ENCODE data around the gene SPHK2. TPM values are rescaled to one million over a fixed set of nuclear protein-coding genes. Genes with fewer than 3 reads are reported as not detected.

The SPHK2 gene
- total and polyA plus RNA-seq, 2 of the 8 experiments (the other 6 are each of a cell fraction or from before 2014, with no cell fraction given), result 43.9 to 60.9 TPM

GRCh38 chr19:48646001-48646721, 26.9 kb downstream of the SPHK2 start, which contains the start of gene CA11:
CA11 (minus strand) TSS chr19:48646187; CDS start chr19:48645632, 555 bp downstream.
- Histone ChIP-seq H3K4me2 (ENCODE audit: insufficient read depth in 1 of 2, low read depth in 2 of 2, low read length in 2 of 2) (peak within 1 kb of the TSS; percentile 89 to 98), H3K4me1 (replicated peaks in 1 of 4; ENCODE audit: control insufficient read depth in 3 of 4, insufficient read depth in 4 of 4, low read length in 3 of 4) (peaks cover 0 to 7% (median 1%) of the 10 kb centered on the region in 4 experiments; a peak in 4 of 7 replicates), H2AK5ac (ENCODE audit: low read depth, low read length) (peak within 1 kb of the TSS; percentile 75; the same call in 1 of the 2 replicates), H4K8ac (ENCODE audit: extremely low read depth, insufficient read depth, low read length) (peak within 1 kb of the TSS; percentile 63), H2BK12ac (ENCODE audit: low read depth, low read length) (peak within 1 kb of the TSS; percentile 84), H2BK120ac (replicated peaks; ENCODE audit: low read depth, low read length) (peak within 1 kb of the TSS; percentile 14), H4K5ac (ENCODE audit: insufficient read length, low read depth, low read length) (peak within 1 kb of the TSS; percentile 76), H4K91ac (replicated peaks; ENCODE audit: insufficient read length, low read length) (peak within 1 kb of the TSS; percentile 94), H2AFZ (ENCODE audit: low read length) (no peak within 1 kb of the TSS), H3K23me2 (ENCODE audit: low read depth, low read length) (peaks cover 11% of the 10 kb centered on the region), H3K27ac (ENCODE audit: low read depth, low read length) (peak within 1 kb of the TSS; percentile 78), H3K4ac (replicated peaks; ENCODE audit: insufficient read length, low read depth, low read length) (peak within 1 kb of the TSS; percentile 62), H3K27me3 (replicated peaks in 1 of 4; ENCODE audit: control insufficient read depth in 3 of 4, extremely low read depth in 1 of 4, insufficient read depth in 3 of 4, low read length in 3 of 4) (no peaks in the 10 kb centered on the region), H3K36me3 (ENCODE audit: control insufficient read depth in 2 of 4, insufficient read depth in 4 of 4, low read length in 3 of 4) (no peaks in the 10 kb centered on the region), H3K9me3 (ENCODE audit: insufficient read depth in 2 of 2, low read depth in 1 of 2, low read length in 1 of 2) (0 out of 4 replicates have a peak, but pooled peaks cover 0 to 3% of the 10 kb centered on the region in 2 experiments), H3K56ac (replicated peaks; ENCODE audit: insufficient read length, low read depth, low read length) (peak within 1 kb of the TSS; percentile 75), H2BK15ac (ENCODE audit: low read length) (peak within 1 kb of the TSS; percentile 99; the same call in 1 of the 2 replicates), H3K79me2 (ENCODE audit: control insufficient read depth in 1 of 2, insufficient read depth in 2 of 2, low read length in 2 of 2) (peaks cover 0 to 11% of the 10 kb centered on the region in 2 experiments; a peak in 2 of 4 replicates), H3K79me1 (ENCODE audit: low read depth, low read length) (no peaks in the 10 kb centered on the region), H3K4me3 (ENCODE audit: extremely low read depth in 1 of 4, insufficient read depth in 2 of 4, low read depth in 3 of 4, low read length in 4 of 4) (peak within 1 kb of the TSS; percentile 68 to 84 (median 82)), H3K18ac (ENCODE audit: extremely low read depth, low read length) (peak within 1 kb of the TSS; percentile 63), H3K9ac (replicated peaks in 1 of 4; ENCODE audit: extremely low read depth in 1 of 4, low read depth in 3 of 4, low read length in 3 of 4) (peak within 1 kb of the TSS; percentile 40 to 73 (median 54)), H4K20me1 (replicated peaks in 1 of 2; ENCODE audit: control insufficient read depth in 1 of 2, insufficient read depth in 2 of 2, low read length in 2 of 2) (no peaks in the 10 kb centered on the region), H2BK20ac (ENCODE audit: low read length) (peak within 1 kb of the TSS; percentile 80), H2BK5ac (ENCODE audit: low read depth, low read length) (peak within 1 kb of the TSS; percentile 99), H3K23ac (ENCODE audit: insufficient read length) (no peak within 1 kb of the TSS), H3K14ac (ENCODE audit: insufficient read length) (peak within 1 kb of the TSS; percentile 44)
- WGBS, 2 experiments (ENCODE audit: extremely low coverage in 1 of 2, insufficient coverage in 1 of 2, insufficient read length in 1 of 2, insufficient replicate concordance in 2 of 2, low coverage in 1 of 2, low lambda C conversion rate in 2 of 2, missing lambda C conversion rate in 1 of 2), result 2% methylated on average over 7 of the region's 33 CpGs; no CpG with 5 or more reads in 1 of the 2 experiments
- DNase-seq (ENCODE audit: low read depth in 1 of 2, low spot score in 2 of 2) (peak; percentile 89 to 95), FAIRE-seq (no peak)
- CTCF ChIA-PET (ENCODE audit: partially characterized antibody), result interaction anchor here (0.6 to 3.4 kb wide), 28 partner anchors 9 to 326 kb away, joined by 3 to 26 read pairs (median 4); partner anchors contain the start of genes BCAT2 and FUT2
- POLR2A ChIA-PET (ENCODE audit: partially characterized antibody), result interaction anchor here (0.9 to 2.9 kb wide), 37 partner anchors 7 to 226 kb away, joined by 3 to 27 read pairs (median 5); partner anchors contain the start of genes FAM83E, FUT2, HSD17B14 and IZUMO1
- TF ChIP-seq JUN (IDR thresholded peaks at IDR 0.05; ENCODE audit: low read depth, low read length) (no peak), CHD2 (IDR thresholded peaks at IDR 0.05; ENCODE audit: low read length) (0 out of 2 replicates have a peak, but pooled peaks have one; percentile 25), ASH2L (IDR thresholded peaks at IDR 0.05; ENCODE audit: low read length) (peak; percentile 79), POLR2A (IDR thresholded peaks at IDR 0.05; ENCODE audit: control extremely low read depth in 1 of 2, low read depth in 2 of 2, low read length in 2 of 2) (0 out of 3 replicates have a peak, but pooled peaks of 1 of the 2 experiments have one; percentile 22), TBP (IDR thresholded peaks at IDR 0.05; ENCODE audit: low read depth, low read length) (0 out of 2 replicates have a peak, but pooled peaks have one; percentile 7), EP300 (IDR thresholded peaks at IDR 0.05; ENCODE audit: borderline replicate concordance in 1 of 2, low read depth in 2 of 2, low read length in 2 of 2) (peak in 1 of 2 experiments; percentile 52; a peak in 1 of 3 replicates), BRCA1 (IDR thresholded peaks at IDR 0.05; ENCODE audit: low read depth, low read length) (no peak), SP1 (IDR thresholded peaks at IDR 0.05; ENCODE audit: low read depth, low read length) (0 out of 2 replicates have a peak, but pooled peaks have one; percentile 1), TAF7 (optimal IDR thresholded peaks at IDR 0.05; ENCODE audit: borderline replicate concordance, low read depth, low read length) (peak; percentile 76), RXRA (IDR thresholded peaks at IDR 0.05; ENCODE audit: insufficient read depth, low read depth, low read length) (peak; percentile 63; the same call in 1 of the 2 replicates), KDM4A (IDR thresholded peaks at IDR 0.05; ENCODE audit: low read depth, low read length, severe bottlenecking) (peak; percentile 27), JUND (IDR thresholded peaks at IDR 0.05; ENCODE audit: low read length) (peak; percentile 15; the same call in 1 of the 2 replicates)

Data from H1 (cell line).